K562 (cell line): ENCODE results near the gene TMEM107. TPM values are rescaled to one million over a fixed set of nuclear protein-coding genes. Genes with fewer than 3 reads are reported as not detected.
A peak's percentile ranks its signal among the peaks of the same experiment; 100 is the strongest.

Experiments
- CAMTA2 ChIP-seq: fragments of 250-450 bp; sonication (Bioruptor Pico); conservative IDR thresholded peaks from 2 replicates; pipeline ENCODE4 v1.5.1; 2022
- DDX20 ChIP-seq: fragments of 450-650 bp; IDR thresholded peaks from 2 replicates; pipeline ENCODE4 v1.6.1; 2016; ENCODE audit warnings: missing genetic modification characterization, low read depth, mild to moderate bottlenecking, missing compliant biosample characterization, moderate library complexity
- FOXA3 ChIP-seq, 2 experiments: fragments of 450-650 bp in 1 of 2; sonication (generic) in 1 of 2; formaldehyde crosslinking; IDR thresholded peaks in 1 of 2; conservative IDR thresholded peaks in 1 of 2; 2 replicates each; pipeline versions ENCODE4 v1.4.0 to v1.8.0; 2020 to 2022; ENCODE audit warnings: mild to moderate bottlenecking in 2 of 2, missing genetic modification reagents in 1 of 2
- FOXM1 ChIP-seq, 2 experiments: fragments of 450-650 bp in 1 of 2; sonication (generic) in 1 of 2; formaldehyde crosslinking in 1 of 2; IDR thresholded peaks; 2 replicates each; pipeline versions ENCODE4 v1.6.1 to v1.9.0; 2017 to 2022; ENCODE audit warnings: low read depth in 2 of 2, mild to moderate bottlenecking in 2 of 2, missing genetic modification reagents in 1 of 2, moderate library complexity in 1 of 2
- FOXP4 ChIP-seq: sonication (generic); formaldehyde crosslinking; IDR thresholded peaks from 2 replicates; pipeline ENCODE4 v1.8.0; 2022; ENCODE audit warnings: mild to moderate bottlenecking, missing genetic modification reagents, borderline replicate concordance
- HMGN3 ChIP-seq: IDR thresholded peaks from 2 replicates; pipeline ENCODE4 v1.6.1; 2011; ENCODE audit warnings: borderline replicate concordance, low read depth, mild to moderate bottlenecking, mixed read lengths, low read length; ENCODE audit not compliant: insufficient read length; ENCODE audit errors: extremely low read depth
- JUN ChIP-seq, 2 experiments: sonication (generic) in 1 of 2; formaldehyde crosslinking in 1 of 2; IDR thresholded peaks; 2 replicates each; pipeline versions ENCODE4 v1.6.1 to v1.8.0; 2012 to 2022; ENCODE audit warnings: borderline replicate concordance in 2 of 2, mild to moderate bottlenecking in 2 of 2, improper control_type of control experiment in 1 of 2, low read depth in 1 of 2, low read length in 1 of 2, missing genetic modification reagents in 1 of 2
- KLF6 ChIP-seq: fragments of 250-450 bp; sonication (Bioruptor Pico); IDR thresholded peaks from 2 replicates; pipeline ENCODE4 v1.4.0; 2020; ENCODE audit warnings: mild to moderate bottlenecking, moderate library complexity, borderline replicate concordance
- L3MBTL2 ChIP-seq: fragments of 450-650 bp; IDR thresholded peaks from 2 replicates; pipeline ENCODE4 v1.6.1; 2016; ENCODE audit warnings: mild to moderate bottlenecking, moderate library complexity
- MAZ ChIP-seq, 2 experiments: fragments of 450-650 bp in 1 of 2; sonication (generic) in 1 of 2; formaldehyde crosslinking; IDR thresholded peaks in 1 of 2; conservative IDR thresholded peaks in 1 of 2; 2 replicates each; pipeline versions ENCODE4 v1.4.0 to v1.5.0; 2020; ENCODE audit warnings: mild to moderate bottlenecking in 1 of 2, missing genetic modification reagents in 1 of 2
- PCBP1 ChIP-seq: fragments of 200-400 bp; formaldehyde crosslinking; IDR thresholded peaks from 2 replicates; pipeline ENCODE4 v1.6.1; 2018; ENCODE audit warnings: mild to moderate bottlenecking, low read depth, low read length; ENCODE audit not compliant: poor library complexity, severe bottlenecking
- SAFB ChIP-seq: fragments of 200-400 bp; formaldehyde crosslinking; IDR thresholded peaks from 2 replicates; pipeline ENCODE4 v1.6.1; 2017; ENCODE audit warnings: low read depth, low read length, borderline replicate concordance
- SIN3A ChIP-seq, 2 experiments: fragments of 150-350 bp in 1 of 2; IDR thresholded peaks; 2 replicates each; pipeline ENCODE4 v1.6.1; 2011 to 2016; ENCODE audit warnings: borderline replicate concordance in 2 of 2, low read depth in 2 of 2, low read length in 2 of 2, mild to moderate bottlenecking in 2 of 2, moderate library complexity in 2 of 2; ENCODE audit not compliant: control insufficient read depth in 1 of 2
- TFAM ChIP-seq: fragments of 250-450 bp; sonication (Bioruptor Pico); conservative IDR thresholded peaks from 2 replicates; pipeline ENCODE4 v1.5.0; 2021; ENCODE audit warnings: mild to moderate bottlenecking, moderate library complexity
- ZEB2 ChIP-seq: fragments of 450-650 bp; IDR thresholded peaks from 2 replicates; pipeline ENCODE4 v1.6.1; 2016
- ZNF311 ChIP-seq: fragments of 250-450 bp; sonication (Bioruptor Pico); IDR thresholded peaks from 2 replicates; pipeline ENCODE4 v1.4.0; 2020; ENCODE audit warnings: mild to moderate bottlenecking, moderate library complexity
- ZNF324 ChIP-seq: fragments of 250-450 bp; sonication (Bioruptor Pico); IDR thresholded peaks from 2 replicates; pipeline ENCODE4 v1.4.0; 2020; ENCODE audit warnings: mild to moderate bottlenecking
- ZNF561 ChIP-seq: fragments of 450-650 bp; formaldehyde crosslinking; conservative IDR thresholded peaks from 2 replicates; pipeline ENCODE4 v1.4.0; 2020; ENCODE audit warnings: mild to moderate bottlenecking, moderate library complexity
- polyA plus RNA-seq, 8 experiments: library from polyadenylated mRNA; depleted of rRNA in 4 of 8; stranded (reverse) in 5 of 8; unstranded in 3 of 8; fragments of >200 nt; fragmentation: Nextera tagmentation in 2 of 8; fragmentation: Illumina TruSeq in 1 of 8; extraction: Ambion mirVana in 2 of 8; extraction: Trizol in 1 of 8; gene quantifications; 2 replicates each; pipeline versions ENCODE4 v1.2.1 to v1.2.3, GENCODE V29; 2011 to 2014; ENCODE audit warnings: inconsistent platforms in 1 of 8, missing spikeins in 1 of 8
- total RNA-seq, 7 experiments: library from RNA; depleted of rRNA in 6 of 7; stranded (reverse); fragments of >200 nt in 6 of 7; fragmentation: Illumina TruSeq in 2 of 7; extraction: Trizol in 2 of 7; gene quantifications; 2 replicates each; pipeline versions ENCODE4 v1.2.1 to v1.2.3, GENCODE V29; 2011 to 2021; ENCODE audit warnings: low replicate concordance in 1 of 7
- TF ChIP-seq, protein P1 (sequence below): fragments of 450-650 bp; conservative IDR thresholded peaks from 2 replicates; pipeline ENCODE4 v1.6.1; 2016; ENCODE audit warnings: missing genetic modification characterization, low read depth, mild to moderate bottlenecking, control low read depth, missing compliant biosample characterization
- TF ChIP-seq, protein P2 (sequence below), 3 experiments: IDR thresholded peaks in 2 of 3; conservative IDR thresholded peaks in 1 of 3; 2 replicates each; pipeline ENCODE4 v1.5.1; 2011 to 2012; ENCODE audit warnings: low read length in 3 of 3, mild to moderate bottlenecking in 3 of 3, control low read depth in 2 of 3, improper control_type of control experiment in 1 of 3, inconsistent platforms in 1 of 3, low read depth in 1 of 3, mixed read lengths in 1 of 3, moderate library complexity in 1 of 3; ENCODE audit not compliant: insufficient read depth in 2 of 3

TMEM107 gene
- total and polyA plus RNA-seq, 9 of the 15 experiments (the other 6 are each of a cell fraction or from before 2014, with no cell fraction given) = 7.1 to 26.2 (median 16.9) TPM

- TF ChIP-seq FOXP4 (no peak), SAFB (no peak), FOXA3 (CRISPR knock-in tag; conservative IDR thresholded peaks at IDR 0.05 in 1 of 2, IDR thresholded peaks at IDR 0.05 in 1 of 2) (no peak), CAMTA2 (CRISPR knock-in tag) (no peak), ZNF324 (CRISPR knock-in tag) (peak; percentile 86), TFAM (CRISPR knock-in tag) (no peak), FOXM1 (IDR thresholded peaks at IDR 0.05; ENCODE audit: low read depth) (peak; percentile 82), FOXM1 (CRISPR knock-in tag; IDR thresholded peaks at IDR 0.05; ENCODE audit: low read depth) (no peak), MAZ (CRISPR knock-in tag; conservative IDR thresholded peaks at IDR 0.05 in 1 of 2, IDR thresholded peaks at IDR 0.05 in 1 of 2) (peak; percentile 87 to 95; a peak in 3 of 4 replicates), ZNF561 (CRISPR knock-in tag) (no peak), ZEB2 (no peak), HMGN3 (no peak), SIN3A (IDR thresholded peaks at IDR 0.05; ENCODE audit: borderline replicate concordance in 2 of 2, control insufficient read depth in 1 of 2, low read depth in 2 of 2, low read length in 2 of 2) (peak in 1 of 2 experiments; percentile 73; a peak in 2 of 4 replicates), JUN (IDR thresholded peaks at IDR 0.05; ENCODE audit: borderline replicate concordance, low read depth, low read length) (no peak), JUN (CRISPR knock-in tag; IDR thresholded peaks at IDR 0.05; ENCODE audit: borderline replicate concordance) (peak; percentile 47; the same call in 1 of the 2 replicates), KLF6 (CRISPR knock-in tag) (peak; percentile 48; the same call in 1 of the 2 replicates), PCBP1 (peak; percentile 62), DDX20 (no peak), ZNF311 (no peak), L3MBTL2 (peak; percentile 50; the same call in 1 of the 2 replicates)
- TF ChIP-seq, protein P1, sequence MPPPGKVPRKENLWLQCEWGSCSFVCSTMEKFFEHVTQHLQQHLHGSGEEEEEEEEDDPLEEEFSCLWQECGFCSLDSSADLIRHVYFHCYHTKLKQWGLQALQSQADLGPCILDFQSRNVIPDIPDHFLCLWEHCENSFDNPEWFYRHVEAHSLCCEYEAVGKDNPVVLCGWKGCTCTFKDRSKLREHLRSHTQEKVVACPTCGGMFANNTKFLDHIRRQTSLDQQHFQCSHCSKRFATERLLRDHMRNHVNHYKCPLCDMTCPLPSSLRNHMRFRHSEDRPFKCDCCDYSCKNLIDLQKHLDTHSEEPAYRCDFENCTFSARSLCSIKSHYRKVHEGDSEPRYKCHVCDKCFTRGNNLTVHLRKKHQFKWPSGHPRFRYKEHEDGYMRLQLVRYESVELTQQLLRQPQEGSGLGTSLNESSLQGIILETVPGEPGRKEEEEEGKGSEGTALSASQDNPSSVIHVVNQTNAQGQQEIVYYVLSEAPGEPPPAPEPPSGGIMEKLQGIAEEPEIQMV (tag) = no peak
- TF ChIP-seq, protein P2, sequence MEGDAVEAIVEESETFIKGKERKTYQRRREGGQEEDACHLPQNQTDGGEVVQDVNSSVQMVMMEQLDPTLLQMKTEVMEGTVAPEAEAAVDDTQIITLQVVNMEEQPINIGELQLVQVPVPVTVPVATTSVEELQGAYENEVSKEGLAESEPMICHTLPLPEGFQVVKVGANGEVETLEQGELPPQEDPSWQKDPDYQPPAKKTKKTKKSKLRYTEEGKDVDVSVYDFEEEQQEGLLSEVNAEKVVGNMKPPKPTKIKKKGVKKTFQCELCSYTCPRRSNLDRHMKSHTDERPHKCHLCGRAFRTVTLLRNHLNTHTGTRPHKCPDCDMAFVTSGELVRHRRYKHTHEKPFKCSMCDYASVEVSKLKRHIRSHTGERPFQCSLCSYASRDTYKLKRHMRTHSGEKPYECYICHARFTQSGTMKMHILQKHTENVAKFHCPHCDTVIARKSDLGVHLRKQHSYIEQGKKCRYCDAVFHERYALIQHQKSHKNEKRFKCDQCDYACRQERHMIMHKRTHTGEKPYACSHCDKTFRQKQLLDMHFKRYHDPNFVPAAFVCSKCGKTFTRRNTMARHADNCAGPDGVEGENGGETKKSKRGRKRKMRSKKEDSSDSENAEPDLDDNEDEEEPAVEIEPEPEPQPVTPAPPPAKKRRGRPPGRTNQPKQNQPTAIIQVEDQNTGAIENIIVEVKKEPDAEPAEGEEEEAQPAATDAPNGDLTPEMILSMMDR (IDR thresholded peaks at IDR 0.05 in 2 of 3, conservative IDR thresholded peaks at IDR 0.05 in 1 of 3; ENCODE audit: insufficient read depth in 2 of 3, low read depth in 1 of 3, low read length in 3 of 3) = peak in 1 of 3 experiments; percentile 0; a peak in 1 of 6 replicates
These were observed 13.7 kb upstream of the TMEM107 start, which contains the start of gene BORCS6 (continued) for GRCh38 chr17:8189711-8190477.
